GM23338 (cell line): ENCODE results near the gene CUX1. TPM values are rescaled to one million over a fixed set of nuclear protein-coding genes. Genes with fewer than 3 reads are reported as not detected.

Source experiments
- ATAC-seq: fragments of 200-7000 bp; cut with Tn5 transposase; 3 replicates; pipeline ENCODE4 v1.9.1; 2020
- DNase-seq: peaks from one replicate; pipeline ENCODE4 v3.0.0-alpha.2; 2015; ENCODE audit warnings: low spot score
- H2AFZ ChIP-seq: fragments of 200-600 bp; sonication (generic); 2 replicates; pipeline ENCODE4 v1.8.0; 2016; ENCODE audit warnings: antibody characterized with exemption, mild to moderate bottlenecking, moderate library complexity
- H3F3A ChIP-seq: fragments of 200-600 bp; sonication (generic); replicated peaks from 2 replicates; pipeline ENCODE4 v1.8.0; 2017; ENCODE audit warnings: antibody characterized with exemption, mixed run types, low read depth
- H3K27ac ChIP-seq: fragments of 200-600 bp; sonication (generic); 2 replicates; pipeline ENCODE4 v1.6.1; 2016; ENCODE audit warnings: low read depth
- H3K27me3 ChIP-seq: fragments of 200-600 bp; sonication (generic); 2 replicates; pipeline ENCODE4 v1.8.0; 2016; ENCODE audit warnings: mild to moderate bottlenecking, mixed run types, moderate library complexity; ENCODE audit not compliant: insufficient read depth
- H3K36me3 ChIP-seq: fragments of 200-600 bp; sonication (generic); 2 replicates; pipeline ENCODE4 v1.8.0; 2016; ENCODE audit warnings: mild to moderate bottlenecking; ENCODE audit not compliant: insufficient read depth
- H3K4me1 ChIP-seq: fragments of 200-600 bp; sonication (generic); 2 replicates; pipeline ENCODE4 v1.8.0; 2016; ENCODE audit warnings: mild to moderate bottlenecking, moderate library complexity; ENCODE audit not compliant: insufficient read depth
- H3K4me2 ChIP-seq: fragments of 200-600 bp; sonication (generic); 2 replicates; pipeline ENCODE4 v1.7.1; 2017; ENCODE audit warnings: mixed run types
- H3K4me3 ChIP-seq: fragments of 200-600 bp; sonication (generic); 2 replicates; pipeline ENCODE4 v1.6.1; 2016; ENCODE audit warnings: mixed run types
- H3K79me2 ChIP-seq: fragments of 200-600 bp; sonication (generic); replicated peaks from 2 replicates; pipeline ENCODE4 v1.8.0; 2017; ENCODE audit warnings: mild to moderate bottlenecking; ENCODE audit not compliant: insufficient read depth
- H3K9me2 ChIP-seq: fragments of 200-600 bp; sonication (generic); 2 replicates; pipeline ENCODE4 v1.8.0; 2017; ENCODE audit not compliant: insufficient read depth
- H4K20me1 ChIP-seq: fragments of 200-600 bp; sonication (generic); replicated peaks from 2 replicates; pipeline ENCODE4 v1.8.0; 2017; ENCODE audit warnings: mild to moderate bottlenecking; ENCODE audit not compliant: insufficient read depth
- H3K27ac Mint-ChIP-seq: 2 replicates; pipeline ENCODE4 v1.8.0; 2020; ENCODE audit warnings: inconsistent platforms, mild to moderate bottlenecking, moderate library complexity, mixed read lengths
- H3K27me3 Mint-ChIP-seq: 3 replicates; pipeline ENCODE4 v1.8.0; 2022; ENCODE audit warnings: low read depth, mild to moderate bottlenecking, moderate library complexity, mixed read lengths, inconsistent platforms; ENCODE audit not compliant: insufficient read depth, poor library complexity
- H3K36me3 Mint-ChIP-seq: 3 replicates; pipeline ENCODE4 v1.8.0; 2021; ENCODE audit warnings: low read depth, mild to moderate bottlenecking, inconsistent platforms, moderate library complexity, mixed read lengths
- H3K4me1 Mint-ChIP-seq: 3 replicates; pipeline ENCODE4 v1.8.0; 2020; ENCODE audit warnings: mild to moderate bottlenecking, inconsistent platforms, mixed read lengths
- H3K4me3 Mint-ChIP-seq: 3 replicates; pipeline ENCODE4 v1.8.0; 2021; ENCODE audit warnings: moderate library complexity, mild to moderate bottlenecking, inconsistent platforms, mixed read lengths
- H3K9me3 Mint-ChIP-seq: 3 replicates; pipeline ENCODE4 v1.8.0; 2020; ENCODE audit warnings: moderate library complexity, mild to moderate bottlenecking, inconsistent platforms, mixed read lengths
- CREB1 ChIP-seq: fragments of 250-450 bp; sonication (Bioruptor Pico); IDR thresholded peaks from 2 replicates; pipeline ENCODE4 v1.5.0; 2020; ENCODE audit warnings: low read depth, mild to moderate bottlenecking, moderate library complexity
- ETS1 ChIP-seq: IDR thresholded peaks from 2 replicates; pipeline ENCODE4 v1.6.1; 2016; ENCODE audit warnings: antibody characterized with exemption
- EZH2 ChIP-seq: fragments of 200-600 bp; sonication (generic); IDR thresholded peaks from one replicate; pipeline ENCODE4 v1.8.0; 2017; ENCODE audit warnings: antibody characterized with exemption, mild to moderate bottlenecking, low read depth; ENCODE audit not compliant: unreplicated experiment
- REST ChIP-seq: IDR thresholded peaks from one replicate; pipeline ENCODE4 v1.6.1; 2018; ENCODE audit warnings: antibody characterized with exemption; ENCODE audit not compliant: unreplicated experiment
- STAT1 ChIP-seq: IDR thresholded peaks from one replicate; pipeline ENCODE4 v1.6.1; 2016; ENCODE audit warnings: antibody characterized with exemption; ENCODE audit not compliant: unreplicated experiment
- ZNF114 ChIP-seq: fragments of 250-450 bp; sonication (Bioruptor Pico); IDR thresholded peaks from 2 replicates; pipeline ENCODE4 v1.5.0; 2020; ENCODE audit warnings: mild to moderate bottlenecking, moderate library complexity
- polyA plus RNA-seq: library from polyadenylated mRNA; unstranded; fragments of >200 nt; fragmentation: Nextera tagmentation; extraction: Ambion mirVana; gene quantifications from 2 replicates; pipeline ENCODE4 v1.2.1, GENCODE V29; 2016
- total RNA-seq: library from RNA; depleted of rRNA; stranded (reverse); fragments of >200 nt; shearing (Covaris generic); gene quantifications from 2 replicates; pipeline ENCODE4 v1.2.3, GENCODE V29; 2014

The CUX1 gene
- total and polyA plus RNA-seq, 2 experiments from 2014 or later = 49.9 to 64.0 TPM

- TF ChIP-seq EZH2 (no peak), STAT1 (no peak), ZNF114 (CRISPR knock-in tag) (no peak), CREB1 (CRISPR knock-in tag) (no peak)
Measured at GRCh38 chr7:102252366-102252982, 435.0 kb downstream of the CUX1 start (continued).

- H3K4me1 ChIP-seq = peaks cover 13% of the 10 kb centered on the region; the same call in 1 of the 2 replicates
- H3K9me3 Mint-ChIP-seq = no peaks in the 10 kb centered on the region
Measured at GRCh38 chr7:102253066-102253972, 435.9 kb downstream of the CUX1 start.

More at GRCh38 chr7:102253066-102253972, 435.9 kb downstream of the CUX1 start:
- no peak overlapping the region for H3K4me3 ChIP-seq
- Mint-ChIP-seq H3K36me3 (peaks cover 11% of the 10 kb centered on the region), H3K4me3 (no peak overlapping the region), H3K4me1 (peaks cover 16% of the 10 kb centered on the region), H3K27me3 (peaks cover 21% of the 10 kb centered on the region), H3K27ac (no peak overlapping the region)
- no peak overlapping the region for H2AFZ ChIP-seq
- peaks cover 15% of the 10 kb centered on the region; the same call in 1 of the 2 replicates for H3F3A ChIP-seq
- H3K36me3 ChIP-seq = peaks cover 8% of the 10 kb centered on the region; the same call in 1 of the 2 replicates
- no peak overlapping the region for H3K27ac ChIP-seq
- ATAC-seq (no peak), DNase-seq (no peak)
- H3K9me2 ChIP-seq = no peaks in the 10 kb centered on the region
- no peak overlapping the region for H3K4me2 ChIP-seq
- H3K79me2 ChIP-seq = no peaks in the 10 kb centered on the region
- H3K27me3 ChIP-seq = no peaks in the 10 kb centered on the region
- TF ChIP-seq CREB1 (CRISPR knock-in tag) (no peak), REST (no peak), ETS1 (no peak)
- H4K20me1 ChIP-seq = no peaks in the 10 kb centered on the region
